ENCODE results near the gene RUNX1.

Gene RUNX1

GRCh38 chr21:34867785-34868184 lies 181.3 kb downstream of the RUNX1 start:
- no peak for ATAC-seq
- TF ChIP-seq ZC3H10 (CRISPR knock-in tag; IDR thresholded peaks at IDR 0.05) (no peak), TSHZ2 (CRISPR knock-in tag; IDR thresholded peaks at IDR 0.05) (no peak), TCF4 (CRISPR knock-in tag; IDR thresholded peaks at IDR 0.05; ENCODE audit: borderline replicate concordance) (no peak), CSDC2 (CRISPR knock-in tag; IDR thresholded peaks at IDR 0.05) (no peak), ZFP30 (CRISPR knock-in tag; IDR thresholded peaks at IDR 0.05) (no peak), OSR1 (CRISPR knock-in tag; IDR thresholded peaks at IDR 0.05) (no peak), TOX (CRISPR knock-in tag; IDR thresholded peaks at IDR 0.05; ENCODE audit: borderline replicate concordance) (no peak), BACH2 (CRISPR knock-in tag; IDR thresholded peaks at IDR 0.05; ENCODE audit: borderline replicate concordance) (no peak), PPARA (CRISPR knock-in tag; IDR thresholded peaks at IDR 0.05; ENCODE audit: borderline replicate concordance) (no peak)

GRCh38 chr21:34865400-34866241 lies 183.5 kb downstream of the RUNX1 start:
- no peak for TF ChIP-seq PATZ1 (CRISPR knock-in tag; IDR thresholded peaks at IDR 0.05; ENCODE audit: borderline replicate concordance)
- no peak for TF ChIP-seq ZNF70 (CRISPR knock-in tag; IDR thresholded peaks at IDR 0.05)
- TF ChIP-seq GLIS3 (CRISPR knock-in tag; IDR thresholded peaks at IDR 0.05) = no peak
- TF ChIP-seq POU6F1 (CRISPR knock-in tag; IDR thresholded peaks at IDR 0.05; ENCODE audit: borderline replicate concordance, low read depth) = no peak
- no peak for TF ChIP-seq ESRRG (CRISPR knock-in tag; IDR thresholded peaks at IDR 0.05)
- no peak for TF ChIP-seq CSRNP3 (CRISPR knock-in tag; IDR thresholded peaks at IDR 0.05)
- no peak for TF ChIP-seq PPARA (CRISPR knock-in tag; IDR thresholded peaks at IDR 0.05; ENCODE audit: borderline replicate concordance)
- no peak for TF ChIP-seq TCF4 (CRISPR knock-in tag; IDR thresholded peaks at IDR 0.05; ENCODE audit: borderline replicate concordance)
- TF ChIP-seq SNAI2 (CRISPR knock-in tag; IDR thresholded peaks at IDR 0.05) = no peak
- no peak for TF ChIP-seq TOX (CRISPR knock-in tag; IDR thresholded peaks at IDR 0.05; ENCODE audit: borderline replicate concordance)
- no peak for TF ChIP-seq ZFP30 (CRISPR knock-in tag; IDR thresholded peaks at IDR 0.05)
- TF ChIP-seq RARB (CRISPR knock-in tag; IDR thresholded peaks at IDR 0.05) = no peak
- TF ChIP-seq TSHZ2 (CRISPR knock-in tag; IDR thresholded peaks at IDR 0.05) = no peak
- TF ChIP-seq ZNF8 (CRISPR knock-in tag; IDR thresholded peaks at IDR 0.05) = no peak
- TF ChIP-seq BACH2 (CRISPR knock-in tag; IDR thresholded peaks at IDR 0.05; ENCODE audit: borderline replicate concordance) = no peak
- TF ChIP-seq CREB5 (CRISPR knock-in tag; IDR thresholded peaks at IDR 0.05; ENCODE audit: low read depth) = no peak
- ATAC-seq = no peak

Data from SK-N-SH treated with all-trans-retinoic acid at 6 μM for 48 hours (cell line).